Measurements from ENCODE around the gene GAS7.
"Not testable (repeated sequence)": the region's sequence is repeated elsewhere in the genome, so short reads cannot be mapped to it uniquely, and the experiment has no call there.

The GAS7 gene

DNA sequence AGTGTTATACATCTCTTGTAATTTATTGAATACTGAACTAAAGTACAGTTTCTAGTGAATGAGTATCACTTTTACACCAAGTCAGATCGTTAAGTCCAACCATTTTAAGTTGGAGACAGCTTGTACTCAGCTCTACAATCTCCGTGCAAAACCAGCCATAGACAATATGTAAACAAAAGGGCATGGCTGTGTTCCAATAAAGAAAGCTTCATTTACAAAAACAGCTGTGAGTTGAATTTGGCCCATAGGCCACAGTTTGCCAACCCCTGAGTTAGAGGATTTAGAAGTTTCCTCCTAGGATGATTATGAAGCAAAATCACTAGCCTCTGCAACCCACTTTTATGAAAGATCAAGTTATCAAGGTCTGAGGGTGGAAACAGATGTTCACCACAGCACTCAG lies 187.7 kb downstream of the GAS7 start:
- DNase-seq, result no peak

DNA sequence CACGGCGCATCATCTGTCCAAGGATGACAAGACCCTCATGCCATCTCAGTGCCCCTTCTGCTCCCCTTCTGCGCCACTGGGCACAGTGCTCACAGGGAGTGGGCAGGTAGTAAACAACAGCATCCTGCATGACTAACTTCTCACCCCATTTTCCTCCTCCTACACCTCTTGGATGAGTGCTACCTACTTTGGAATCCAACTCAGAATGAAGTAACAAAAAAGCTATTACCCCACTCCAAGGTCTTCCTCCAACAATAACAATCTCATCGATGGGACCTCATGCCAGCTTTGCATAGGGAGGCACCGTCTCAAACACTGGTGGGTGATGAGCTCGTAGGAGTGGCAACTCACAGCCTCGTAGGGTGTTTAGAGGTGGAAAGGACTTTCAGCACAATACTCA lies 194.7 kb downstream of the GAS7 start:
- no peak for DNase-seq

DNA sequence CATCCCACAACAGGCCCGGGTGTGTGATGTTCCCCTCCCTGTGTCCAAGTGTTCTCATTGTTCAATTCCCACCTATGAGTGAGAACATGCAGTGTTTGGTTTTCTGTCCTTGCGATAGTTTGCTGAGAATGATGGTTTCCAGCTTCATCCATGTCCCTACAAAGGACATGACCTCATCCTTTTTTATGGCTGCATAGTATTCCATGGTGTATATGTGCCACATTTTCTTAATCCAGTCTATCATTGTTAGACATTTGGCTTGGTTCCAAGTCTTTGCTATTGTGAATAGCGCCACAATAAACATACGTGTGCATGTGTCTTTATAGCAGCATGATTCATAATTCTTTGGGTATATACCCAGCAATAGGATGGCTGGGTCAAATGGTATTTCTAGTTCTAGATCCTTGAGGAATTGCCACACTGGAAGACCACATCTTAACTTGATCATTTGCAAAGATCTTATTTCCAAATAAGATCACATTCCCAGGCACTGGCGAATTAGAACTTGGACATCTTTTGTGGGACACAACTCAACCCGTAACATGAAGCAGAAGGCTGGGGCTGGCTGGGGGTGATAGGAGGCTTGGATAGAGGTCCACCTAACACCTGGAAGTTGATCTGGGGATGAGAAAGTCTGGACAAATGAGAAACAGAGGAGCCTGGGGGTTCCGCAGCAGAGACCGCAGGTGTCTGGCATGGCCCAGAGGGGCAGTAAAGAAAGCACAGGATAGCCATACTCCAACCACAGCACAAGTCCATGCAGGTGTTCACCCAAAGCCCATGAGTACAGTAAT lies 195.6 kb downstream of the GAS7 start:
- DNase-seq, result not testable (repeated sequence)

DNA sequence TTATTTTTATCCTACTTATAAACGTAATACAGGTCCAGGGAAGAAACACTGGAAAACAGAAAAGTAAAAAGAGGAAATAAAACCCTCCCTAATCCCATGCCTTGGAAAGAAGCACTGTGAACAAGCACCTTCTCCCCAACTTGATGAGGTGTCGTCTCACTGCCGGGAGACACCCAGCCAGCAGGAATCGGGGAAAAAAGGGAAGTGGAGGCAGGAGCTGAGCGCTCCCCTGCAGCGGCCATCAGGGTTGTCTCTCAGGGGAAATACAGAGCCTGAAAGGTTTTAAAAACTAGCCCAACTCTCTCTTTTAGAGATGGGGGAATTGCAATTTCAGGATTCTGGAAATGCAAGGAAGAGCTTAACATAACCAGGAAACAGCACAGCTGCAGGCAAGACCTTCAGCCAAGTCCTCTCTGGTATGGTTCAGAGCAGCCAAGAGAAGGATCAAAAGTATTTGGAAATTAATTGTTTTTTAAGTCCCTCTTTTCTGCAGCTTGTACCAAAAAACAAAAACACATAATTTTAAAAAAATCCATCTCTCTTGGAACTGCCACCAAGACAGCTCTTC lies 197.0 kb downstream of the GAS7 start:
- no peak for DNase-seq

DNA sequence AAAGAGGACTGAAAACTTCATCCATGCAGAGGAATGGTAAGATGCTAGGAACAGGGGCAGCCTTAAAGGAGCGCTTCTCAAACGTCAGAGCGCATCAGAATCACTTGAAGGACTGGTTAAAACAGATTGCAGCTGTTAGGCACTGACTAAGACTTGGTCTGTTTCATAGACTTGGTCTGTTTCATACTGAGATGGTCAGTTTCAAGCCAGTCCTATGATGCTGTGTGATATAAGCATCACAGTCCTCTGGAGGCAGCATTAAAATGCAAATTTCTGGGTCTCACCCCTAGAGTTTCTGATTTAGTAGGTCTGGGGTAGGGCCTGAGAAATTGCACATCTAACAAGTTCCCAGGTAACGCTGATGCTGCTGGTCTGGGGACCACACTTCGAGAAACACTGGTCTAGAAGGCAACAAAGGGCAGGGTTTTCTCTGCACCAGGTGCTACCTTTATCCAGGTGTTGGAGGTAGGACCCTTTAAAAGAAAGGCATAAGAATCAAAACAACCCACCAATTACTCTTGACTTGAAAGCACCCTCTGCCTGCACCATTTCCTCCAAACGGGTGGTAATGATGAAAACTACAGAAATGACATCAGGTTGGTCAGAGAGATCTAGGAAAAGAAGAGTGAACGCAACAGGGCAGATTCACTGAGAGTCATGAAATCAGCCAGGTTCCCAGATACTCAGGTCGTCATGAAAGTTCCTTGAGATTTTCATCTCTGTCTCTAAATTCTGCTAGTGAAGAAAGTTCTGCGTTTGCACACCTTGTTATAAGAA lies 198.3 kb downstream of the GAS7 start:
- DNase-seq, result no peak

DNA sequence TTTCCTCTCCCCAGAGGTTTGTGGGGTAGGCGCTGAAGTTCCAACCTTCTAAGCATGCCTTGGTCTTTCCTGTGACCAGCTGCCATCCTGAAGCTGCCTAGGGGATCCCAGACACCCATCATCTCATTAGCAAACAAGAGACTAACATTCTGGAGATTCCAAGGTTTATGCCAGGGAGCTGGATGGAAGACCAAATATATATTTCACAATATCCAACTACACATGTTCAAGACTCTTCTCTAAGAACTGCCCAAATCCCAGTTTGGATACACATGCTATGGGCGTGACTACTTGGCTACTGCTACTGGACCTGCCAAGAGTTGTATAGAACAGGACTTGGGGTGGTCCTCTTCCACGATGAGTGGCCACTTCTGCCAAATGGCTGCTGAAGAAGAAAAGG lies 200.3 kb downstream of the GAS7 start:
- DNase-seq, result no peak

DNA sequence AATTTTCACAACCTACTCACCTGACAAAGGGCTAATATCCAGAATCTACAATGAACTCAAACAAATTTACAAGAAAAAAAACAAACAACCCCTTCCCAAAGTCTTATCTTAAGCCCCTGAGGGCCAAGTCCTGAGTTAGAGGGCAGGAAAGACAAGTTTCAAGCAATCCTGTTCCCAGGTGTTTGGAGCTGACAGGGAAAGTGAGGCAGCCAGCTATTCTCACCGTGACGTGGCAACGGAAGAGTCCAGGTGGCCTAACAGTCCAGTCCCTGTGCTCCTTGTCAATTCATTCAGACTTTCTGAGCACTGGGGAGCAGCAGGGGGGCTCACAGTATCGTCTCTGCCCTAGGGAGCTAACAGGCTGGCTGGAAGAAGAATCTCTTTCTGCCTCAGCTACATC lies 203.6 kb downstream of the GAS7 start:
- DNase-seq, result no peak

DNA sequence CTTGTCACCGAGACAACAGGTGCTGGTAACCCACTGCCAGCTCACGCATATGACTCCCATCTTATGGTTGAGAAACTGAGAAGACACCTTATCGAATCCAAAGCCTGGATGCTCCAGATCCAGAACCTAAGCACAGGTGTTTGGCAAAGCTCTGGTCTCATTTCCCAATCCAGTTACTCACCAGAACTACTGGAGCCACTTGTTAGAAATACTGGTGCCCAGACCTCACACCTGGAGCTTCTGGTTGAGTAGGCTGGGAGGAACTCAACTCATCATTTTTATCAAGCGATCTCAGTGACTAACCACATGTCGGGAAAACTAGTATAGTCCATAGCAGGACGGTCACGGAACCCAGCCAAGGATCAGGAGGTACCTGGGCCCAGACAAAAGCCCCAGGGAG lies 206.6 kb downstream of the GAS7 start:
- DNase-seq, result no peak

DNA sequence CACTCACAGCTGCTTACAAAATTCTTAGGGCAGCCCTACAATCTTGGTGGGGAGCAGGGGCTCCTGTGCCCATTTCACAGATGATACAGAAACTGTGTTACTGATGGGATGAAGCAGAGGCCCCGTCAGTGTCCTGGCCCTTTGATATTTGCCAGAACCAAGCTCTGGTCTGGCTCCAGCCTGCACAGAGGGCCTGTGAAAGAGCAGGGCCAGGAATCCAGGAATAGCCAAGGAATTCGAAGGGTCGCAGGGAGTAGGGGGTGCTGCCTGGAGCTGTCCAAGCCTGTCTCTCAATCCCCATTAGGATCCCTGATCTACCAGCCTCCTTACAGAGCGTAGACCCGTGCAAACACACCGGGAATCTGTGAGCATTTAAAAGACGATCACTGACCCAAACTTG lies 207.1 kb downstream of the GAS7 start:
- no peak for DNase-seq

DNA sequence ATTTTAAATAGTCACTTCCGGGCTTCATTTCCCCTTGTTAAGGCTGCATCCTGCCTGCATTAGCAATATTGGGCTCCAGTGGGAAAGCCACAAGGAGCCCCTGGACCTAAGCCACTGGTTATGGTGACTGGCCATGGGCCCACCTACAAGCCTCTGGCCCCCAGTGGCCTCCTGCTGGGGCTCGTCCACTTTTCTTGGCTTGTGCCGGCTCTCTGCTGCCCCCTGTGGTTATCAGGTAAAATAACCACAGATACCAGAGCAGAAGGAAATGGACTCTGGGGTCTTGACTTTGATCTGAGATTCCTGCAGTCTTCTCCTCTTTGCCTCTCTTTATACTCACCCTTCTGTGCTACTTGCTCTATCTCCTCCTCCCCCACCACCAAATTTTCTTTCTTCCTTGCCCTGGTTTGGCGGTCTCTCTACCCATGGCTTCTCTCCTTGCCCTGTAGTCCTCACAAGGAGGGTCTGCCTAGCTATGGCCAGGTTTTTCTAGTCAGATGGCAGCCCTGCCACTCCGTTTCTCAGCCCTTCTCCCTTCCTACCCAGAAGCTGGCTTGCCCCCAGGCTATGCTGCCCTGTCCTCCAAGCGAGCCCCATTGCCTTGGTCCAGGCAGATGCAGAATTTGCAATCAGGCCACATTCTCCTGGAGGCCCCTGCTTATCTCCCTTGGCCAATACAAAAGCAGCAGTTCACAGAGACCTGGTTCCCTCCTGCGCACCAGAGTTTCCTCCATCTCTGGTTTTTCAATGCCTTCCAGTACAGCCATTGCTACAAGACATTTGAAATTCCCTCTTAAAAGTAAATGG lies 210.4 kb downstream of the GAS7 start:
- no peak for DNase-seq

DNA sequence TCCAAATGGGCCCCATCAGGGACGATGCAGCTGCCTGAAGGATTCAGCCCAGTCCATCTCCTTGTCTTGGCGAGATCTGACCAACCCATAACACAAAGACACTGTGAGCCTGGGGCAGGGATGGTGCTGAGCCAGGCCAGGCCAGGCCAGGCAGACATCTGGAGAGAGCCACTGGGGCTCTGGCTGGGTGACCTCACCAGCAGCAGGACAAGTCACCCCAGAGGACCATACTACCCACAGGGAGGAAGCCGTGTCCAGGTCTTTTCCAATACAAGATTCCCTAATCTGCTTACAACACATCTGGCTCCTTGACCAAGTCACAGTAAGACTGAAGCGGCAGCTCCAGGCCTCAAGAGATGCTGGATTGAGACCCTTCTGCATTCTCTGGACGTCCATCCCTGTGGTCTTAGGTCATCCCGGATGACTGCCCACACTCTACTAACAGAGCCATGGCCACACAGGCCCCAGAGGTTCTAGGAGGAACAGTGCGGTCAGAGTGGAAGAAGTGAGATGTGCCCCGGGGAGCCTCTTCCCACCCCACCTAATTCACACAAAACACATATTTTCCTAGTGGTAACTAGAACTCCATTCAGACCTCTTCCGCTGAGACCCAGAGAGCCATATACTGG lies 211.5 kb downstream of the GAS7 start:
- no peak for DNase-seq

DNA sequence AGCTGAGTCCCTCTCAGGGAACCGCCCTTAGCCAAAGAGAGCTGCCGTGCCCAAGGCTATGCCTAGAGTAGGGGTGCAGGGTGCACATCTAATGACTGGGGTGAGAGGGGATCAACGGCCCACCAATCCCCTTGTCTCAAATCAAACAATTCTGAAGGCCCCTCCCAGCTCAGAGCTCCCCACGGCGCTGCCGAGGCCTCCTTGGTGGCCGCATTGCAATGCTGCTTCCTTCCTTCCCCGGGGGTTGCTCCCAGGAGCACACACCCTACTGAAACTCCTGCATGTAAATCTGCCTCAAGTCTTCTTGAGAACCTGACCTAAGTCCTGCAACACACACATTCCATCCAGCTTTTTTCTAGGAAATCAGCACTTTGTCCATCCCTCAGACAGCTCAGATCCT lies 212.8 kb downstream of the GAS7 start:
- no peak for DNase-seq

DNA sequence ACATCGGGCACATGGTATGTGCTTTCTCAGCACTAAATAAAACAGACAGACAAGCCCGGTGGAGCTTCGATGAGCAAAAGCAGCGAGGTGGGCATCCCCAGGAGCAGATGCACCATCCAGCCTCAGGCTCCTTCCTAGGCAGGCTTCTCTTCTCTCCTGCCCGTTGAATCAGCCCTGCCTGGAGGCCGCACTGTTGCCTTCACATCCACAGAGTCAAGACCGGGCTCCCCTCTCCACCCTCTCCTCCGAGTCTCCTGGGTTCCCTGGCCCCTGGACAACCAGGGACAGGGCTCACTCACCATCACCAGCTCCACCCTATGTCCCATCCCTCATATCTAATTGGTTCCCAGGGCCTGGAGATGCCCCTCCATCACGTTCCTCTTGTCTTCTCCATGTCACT lies 213.6 kb downstream of the GAS7 start:
- no peak for DNase-seq

DNA sequence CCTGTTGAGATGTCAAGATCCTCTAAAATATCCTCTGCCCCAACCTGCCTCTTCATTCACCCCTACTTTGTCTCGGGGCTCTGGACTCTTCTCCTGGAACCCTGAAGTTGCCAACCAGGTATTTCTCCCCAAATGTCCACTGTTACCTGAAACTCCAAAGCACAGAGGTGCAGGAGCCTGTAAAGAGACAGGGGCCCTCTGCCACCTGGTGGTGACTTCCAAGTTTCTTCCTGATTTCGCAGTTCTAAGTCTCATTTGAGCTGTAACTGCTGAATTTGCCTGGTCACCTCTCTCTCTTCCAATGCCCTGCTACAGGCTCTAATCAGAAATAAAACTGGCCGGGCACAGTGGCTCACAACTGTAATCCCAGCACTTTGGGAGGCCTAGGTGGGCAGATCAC lies 216.2 kb downstream of the GAS7 start:
- no peak for DNase-seq

DNA sequence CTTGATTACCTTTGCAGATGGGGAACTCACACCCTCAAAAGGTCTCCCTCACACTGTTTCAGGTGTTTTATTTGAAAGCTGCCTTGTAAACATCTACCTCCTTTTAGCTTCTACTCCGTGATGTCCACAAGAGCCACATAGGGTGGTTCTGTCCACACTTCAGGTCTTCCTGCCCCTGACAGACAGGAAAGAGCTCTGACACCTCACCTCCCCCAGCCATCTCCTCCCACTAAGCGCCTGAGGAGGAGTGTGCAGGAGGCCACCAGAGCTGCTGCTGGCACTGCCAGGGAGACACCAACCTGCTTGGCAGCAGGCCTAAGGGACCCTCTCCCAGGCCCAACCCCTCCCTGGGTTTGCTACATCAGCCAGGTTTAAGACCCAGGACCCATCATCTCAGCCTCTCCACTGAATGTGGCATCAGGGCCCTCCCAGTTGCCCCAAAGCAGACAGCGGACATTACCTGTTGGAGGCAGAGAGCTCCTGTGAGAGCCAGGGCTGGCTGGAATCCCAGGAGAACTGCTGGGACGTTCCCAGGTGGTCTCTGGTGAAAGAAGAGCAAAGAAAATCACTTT lies 217.0 kb downstream of the GAS7 start:
- no peak for DNase-seq

DNA sequence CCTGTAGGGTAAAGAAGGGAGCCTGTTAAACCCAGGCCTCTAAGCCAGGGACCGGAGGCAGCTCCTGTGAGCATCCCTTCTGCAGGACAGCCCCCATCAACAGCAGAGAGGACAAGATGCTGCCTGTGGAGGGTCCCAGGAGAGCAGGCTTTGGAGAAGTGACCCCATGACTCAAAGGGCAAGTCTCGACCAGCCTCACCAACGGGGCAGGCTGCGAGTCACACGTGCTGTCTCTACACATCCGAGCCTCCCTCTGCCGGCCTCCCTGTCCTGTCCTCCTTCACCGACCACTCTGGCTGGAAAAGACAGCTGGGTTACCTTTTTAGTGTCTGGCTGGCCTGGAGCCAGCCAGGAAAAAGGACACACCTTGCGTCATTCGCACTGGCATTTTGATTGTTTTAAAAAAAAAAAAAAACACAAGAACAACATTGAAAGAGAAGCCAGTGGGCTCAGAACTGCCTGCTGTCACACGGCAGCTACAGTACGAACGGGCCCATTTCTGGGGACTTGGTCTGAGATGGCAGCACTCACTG lies 218.9 kb downstream of the GAS7 start:
- DNase-seq, result no peak

DNA sequence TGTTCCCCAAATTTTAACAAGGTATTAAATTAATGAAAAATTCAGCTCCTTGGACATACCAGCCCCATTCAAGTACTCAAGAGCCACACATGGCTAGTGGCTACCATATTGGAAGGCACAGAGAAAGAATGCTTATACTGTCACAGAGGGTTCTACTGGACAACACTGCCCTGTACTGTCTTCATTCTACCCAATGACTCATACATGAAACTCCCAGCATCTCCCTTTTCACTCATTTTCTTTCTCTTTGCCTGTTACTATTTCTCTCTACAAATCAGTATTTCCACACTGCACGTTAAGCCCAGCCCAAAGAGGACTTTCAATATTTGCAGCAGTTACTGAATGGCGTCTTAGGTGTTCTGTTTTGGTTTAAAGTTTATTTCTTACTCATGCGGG lies 221.2 kb downstream of the GAS7 start:
- no peak for DNase-seq

DNA sequence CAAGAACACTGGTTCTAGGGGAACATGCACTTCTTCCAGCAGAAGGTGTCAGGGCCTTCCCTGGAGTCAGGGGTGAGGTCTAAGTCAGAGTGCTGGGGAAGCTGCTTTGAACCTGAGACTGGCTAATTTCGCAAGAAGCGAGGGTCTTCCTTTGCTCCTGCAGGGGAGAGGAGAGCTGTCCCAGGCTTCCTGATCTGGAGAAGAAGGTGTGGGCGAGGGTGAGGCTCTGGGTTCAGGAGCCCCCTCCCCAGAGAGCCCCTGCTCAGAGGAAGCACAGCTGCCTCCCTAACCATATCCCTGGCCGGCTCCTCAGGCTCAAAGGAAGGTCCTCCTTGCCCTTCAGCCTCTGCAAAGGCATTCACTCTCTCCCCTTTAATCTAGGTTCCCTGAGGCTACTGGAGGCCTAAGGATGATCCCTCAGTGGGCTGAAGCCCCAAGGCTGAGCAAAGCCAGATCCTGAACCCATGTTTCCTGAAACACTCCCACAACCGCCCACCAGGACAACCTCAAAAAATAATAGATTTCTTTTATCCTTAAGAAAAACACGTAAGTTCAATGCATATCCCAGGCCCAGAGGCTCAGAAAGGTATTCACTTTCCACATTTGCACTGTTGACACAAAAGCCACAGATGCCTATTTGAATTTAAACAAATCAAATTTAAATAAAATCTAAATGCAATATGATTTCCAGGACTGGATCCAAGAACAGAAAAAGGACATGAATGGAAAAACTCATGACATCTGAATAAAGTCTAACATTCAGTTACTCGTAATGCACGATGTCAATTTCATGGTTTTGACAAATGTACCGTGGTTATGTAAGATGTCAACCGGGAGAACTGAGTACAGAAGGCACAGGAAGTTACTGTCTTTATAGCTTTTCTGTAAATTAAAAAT lies 221.9 kb downstream of the GAS7 start:
- DNase-seq, result no peak

DNA sequence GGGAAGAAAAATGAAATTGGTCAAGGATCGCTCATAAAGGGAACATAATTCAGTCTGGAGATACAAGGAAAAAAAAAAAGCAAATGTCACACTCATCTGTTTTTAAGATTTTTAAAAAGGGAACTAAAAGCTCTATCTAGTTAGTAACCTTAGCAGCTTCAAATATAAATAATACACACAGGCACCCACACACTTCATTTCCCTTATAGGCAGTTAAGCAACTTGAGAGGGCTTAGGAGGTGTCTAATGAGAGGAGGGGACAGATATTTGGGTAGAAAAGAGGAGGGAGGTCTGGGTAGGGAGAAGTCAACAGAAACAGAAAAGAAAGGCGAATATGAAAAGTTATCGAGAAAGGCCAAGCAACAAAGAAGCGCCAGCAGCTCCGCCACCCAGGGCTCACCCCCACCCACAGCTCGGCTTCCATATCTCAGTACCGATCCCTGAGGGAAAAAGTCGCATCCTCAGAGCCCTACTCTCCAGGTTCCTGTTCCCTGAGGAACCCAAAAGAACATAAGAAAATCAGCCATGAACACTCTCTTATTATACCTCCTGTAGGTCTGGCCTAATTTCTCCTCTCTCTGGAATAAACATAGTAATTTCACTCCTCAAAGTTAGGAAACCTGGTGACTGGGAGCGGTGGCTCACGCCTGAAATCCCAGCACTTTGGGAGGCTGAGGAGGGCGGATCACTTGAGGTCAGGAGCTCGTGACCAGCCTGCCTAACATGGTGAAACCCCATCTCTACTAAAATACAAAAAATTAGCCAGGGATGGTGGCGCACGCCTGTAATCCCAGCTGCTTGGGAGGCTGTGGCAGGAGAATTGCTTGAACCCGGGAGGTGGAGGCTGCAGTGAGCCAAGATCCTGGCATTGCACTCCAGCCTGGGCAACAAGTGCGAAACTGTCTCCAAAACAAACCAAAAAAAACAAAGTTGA lies 223.7 kb downstream of the GAS7 start:
- no peak for DNase-seq
